HG03159 (cell line): ENCODE measurements around the gene ZFAND3.
"Not testable (repeated sequence)": the region's sequence is repeated elsewhere in the genome, so short reads cannot be mapped to it uniquely, and the experiment has no call there.

Experiments used
- ATAC-seq: cut with Tn5 transposase; IDR thresholded peaks from one replicate; pipeline ENCODE4 v1.9.1; 2021; ENCODE audit warnings: mild to moderate bottlenecking, moderate library complexity; ENCODE audit not compliant: unreplicated experiment

Gene ZFAND3

GRCh38 chr6:37891072-37891471 lies 71.5 kb downstream of the ZFAND3 start:
- no peak for ATAC-seq

GRCh38 chr6:37893257-37893656 lies 73.7 kb downstream of the ZFAND3 start:
- ATAC-seq, result no peak

- ATAC-seq, result not testable (repeated sequence)
Measured at GRCh38 chr6:37893734-37894133, 74.2 kb downstream of the ZFAND3 start.

- ATAC-seq, result no peak
Measured at GRCh38 chr6:37894585-37894984, 75.1 kb downstream of the ZFAND3 start.

GRCh38 chr6:37897321-37897720 lies 77.8 kb downstream of the ZFAND3 start:
- no peak for ATAC-seq

GRCh38 chr6:37897818-37898515 lies 78.4 kb downstream of the ZFAND3 start:
- ATAC-seq, result no peak

GRCh38 chr6:37903351-37904340 lies 84.1 kb downstream of the ZFAND3 start:
- ATAC-seq, result no peak

- no peak for ATAC-seq
Measured at GRCh38 chr6:37904590-37904989, 85.1 kb downstream of the ZFAND3 start.

- no peak for ATAC-seq
Measured at GRCh38 chr6:37906121-37906520, 86.6 kb downstream of the ZFAND3 start.

GRCh38 chr6:37910998-37911397 lies 91.5 kb downstream of the ZFAND3 start:
- no peak for ATAC-seq

- no peak for ATAC-seq
Measured at GRCh38 chr6:37913210-37913609, 93.7 kb downstream of the ZFAND3 start.

GRCh38 chr6:37915463-37915862 lies 95.9 kb downstream of the ZFAND3 start:
- no peak for ATAC-seq

GRCh38 chr6:37916149-37916548 lies 96.6 kb downstream of the ZFAND3 start:
- ATAC-seq, result no peak

- no peak for ATAC-seq
Measured at GRCh38 chr6:37916675-37917074, 97.1 kb downstream of the ZFAND3 start.

GRCh38 chr6:37917566-37917965 lies 98.0 kb downstream of the ZFAND3 start:
- ATAC-seq, result no peak

- no peak for ATAC-seq
Measured at GRCh38 chr6:37919417-37920157, 100.1 kb downstream of the ZFAND3 start.

GRCh38 chr6:37920667-37921066 lies 101.1 kb downstream of the ZFAND3 start:
- ATAC-seq, result no peak

- no peak for ATAC-seq
Measured at GRCh38 chr6:37922563-37922962, 103.0 kb downstream of the ZFAND3 start.

- no peak for ATAC-seq
Measured at GRCh38 chr6:37923514-37923913, 104.0 kb downstream of the ZFAND3 start.

GRCh38 chr6:37926661-37927060 lies 107.1 kb downstream of the ZFAND3 start:
- no peak for ATAC-seq

GRCh38 chr6:37928217-37928616 lies 108.7 kb downstream of the ZFAND3 start:
- ATAC-seq, result no peak
